GM18861 (cell line): Measurements from ENCODE around the gene DGKG.

ENCODE experiments used
- ATAC-seq: cut with Tn5 transposase; IDR thresholded peaks from one replicate; pipeline ENCODE4 v1.9.1; 2021; ENCODE audit not compliant: unreplicated experiment

DGKG gene

DNA sequence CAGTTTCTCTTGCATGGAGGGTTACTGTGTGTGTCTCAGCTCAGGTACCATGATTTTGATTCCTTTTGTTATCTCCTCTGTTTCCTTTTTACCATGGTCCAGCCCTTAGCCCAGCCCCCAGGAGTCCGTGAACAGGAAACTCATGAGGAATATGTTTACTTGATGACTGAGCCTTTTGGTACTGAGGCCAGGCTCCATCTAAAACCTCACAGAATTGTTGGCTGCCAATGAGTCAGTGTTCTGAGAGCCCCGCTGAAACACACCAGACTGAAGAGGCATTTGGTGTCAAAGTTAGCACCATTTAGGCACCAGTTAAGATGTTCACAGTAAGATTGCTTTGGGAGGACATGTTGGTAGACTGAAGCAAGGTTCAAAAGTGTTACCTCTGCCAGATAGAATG, 80.9 kb downstream of the DGKG start:
- ATAC-seq, result no peak

DNA sequence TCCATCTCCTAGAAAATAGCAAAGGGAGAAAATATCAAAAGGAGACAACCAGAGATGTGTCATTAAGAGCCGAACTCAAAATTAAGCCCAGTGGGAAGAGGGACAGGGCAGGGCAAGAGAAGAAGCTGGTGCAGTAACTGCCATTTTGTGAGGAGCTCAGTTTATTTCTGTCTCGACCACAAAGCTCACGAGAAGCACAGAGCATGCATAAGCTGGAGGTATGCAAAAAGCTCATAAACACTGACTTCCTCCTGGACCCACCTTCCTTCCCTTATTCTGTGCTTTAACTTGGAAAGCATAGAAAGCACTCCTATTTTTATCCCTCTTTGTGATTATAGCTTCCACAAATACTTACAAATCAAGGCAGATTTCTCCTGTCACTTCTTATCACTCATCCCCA, 81.3 kb downstream of the DGKG start:
- no peak for ATAC-seq

DNA sequence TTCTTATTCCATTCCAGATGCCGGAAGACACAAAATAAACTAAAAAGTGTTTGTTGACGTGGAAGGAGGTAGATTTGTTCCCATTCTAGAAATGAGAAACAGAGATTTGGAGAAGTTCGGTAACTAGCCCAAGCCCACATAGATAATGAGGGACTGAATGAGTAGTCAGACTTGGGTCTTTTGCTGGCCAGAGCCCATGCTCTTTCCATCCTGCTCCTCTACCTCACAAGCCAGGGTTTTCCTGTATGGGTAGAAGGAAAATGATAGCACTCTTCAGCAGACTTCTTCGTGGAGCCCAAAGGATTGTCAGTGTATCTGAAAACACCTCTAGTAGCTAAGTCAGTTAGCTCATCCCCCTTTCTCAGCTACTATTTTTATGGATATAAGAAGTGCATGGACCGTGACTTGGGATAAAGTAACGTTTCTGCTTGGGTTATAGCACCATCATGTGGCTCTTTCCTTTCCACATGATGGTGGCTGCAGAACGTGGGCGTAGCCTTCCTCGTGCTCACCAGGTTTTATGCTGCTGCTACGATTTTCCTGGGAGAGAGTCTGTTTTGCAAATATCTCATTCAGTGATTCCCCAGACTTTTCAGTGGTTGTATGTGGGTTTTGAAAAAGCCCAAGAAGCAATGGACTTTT, 84.6 kb downstream of the DGKG start:
- no peak for ATAC-seq

DNA sequence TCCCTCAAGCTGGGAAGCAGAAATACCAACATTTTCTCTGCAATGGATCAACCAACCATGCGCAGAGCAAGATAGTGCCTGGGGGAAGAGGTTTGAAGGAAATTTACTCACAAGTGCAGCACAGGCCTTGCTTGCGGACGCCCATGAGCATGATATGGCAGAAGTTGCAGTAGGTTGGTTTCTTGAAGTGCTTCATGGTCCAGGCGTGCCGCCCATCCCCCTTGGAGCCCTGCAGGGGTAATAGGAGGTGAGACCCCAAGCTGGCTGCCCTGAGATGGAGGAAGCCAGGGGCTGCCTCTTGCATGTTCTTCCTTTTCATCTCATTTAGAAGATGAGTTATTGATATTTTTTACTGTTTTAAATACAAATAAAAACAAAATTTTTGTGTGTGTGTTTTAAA, 86.6 kb downstream of the DGKG start:
- no peak for ATAC-seq

DNA sequence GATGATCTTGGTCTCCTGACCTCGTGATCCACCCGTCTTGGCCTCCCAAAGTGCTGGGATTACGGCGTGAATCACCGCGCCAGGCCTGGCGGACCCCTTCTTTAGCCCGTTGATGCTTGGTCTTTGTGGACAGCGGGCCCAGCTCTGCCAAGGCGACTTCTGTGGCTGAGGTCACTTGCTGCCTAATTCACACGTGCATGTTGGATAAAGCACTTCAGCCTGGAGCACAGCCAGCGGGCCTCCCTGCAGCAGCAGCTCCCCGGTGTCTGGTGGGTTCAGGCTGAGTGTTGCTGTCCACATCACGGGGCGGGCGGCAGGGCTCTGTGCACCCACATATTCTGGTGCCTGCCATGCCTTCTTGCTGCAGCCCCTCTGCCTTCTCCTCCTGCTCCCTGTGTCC, 88.4 kb downstream of the DGKG start:
- no peak for ATAC-seq

DNA sequence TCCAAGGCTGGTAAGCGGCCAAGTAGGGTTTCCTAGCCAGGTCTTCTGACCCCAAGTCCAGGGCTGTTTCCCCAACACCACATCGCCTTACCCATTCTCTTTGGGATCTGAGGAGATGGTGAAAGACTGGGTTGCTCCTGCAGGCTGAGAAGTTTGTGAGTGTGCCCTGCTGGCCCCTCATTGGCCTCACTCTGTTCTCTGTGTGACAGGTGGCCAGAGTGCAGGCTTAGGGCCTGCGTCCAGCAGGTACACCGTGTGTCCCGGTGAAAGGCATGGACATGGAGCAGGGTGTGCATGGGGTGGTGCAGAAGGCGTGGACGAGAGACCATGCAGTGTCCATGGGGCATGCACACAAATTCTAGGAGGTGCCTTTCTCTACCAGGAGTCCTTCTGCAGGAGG, 91.3 kb downstream of the DGKG start:
- ATAC-seq, result no peak

DNA sequence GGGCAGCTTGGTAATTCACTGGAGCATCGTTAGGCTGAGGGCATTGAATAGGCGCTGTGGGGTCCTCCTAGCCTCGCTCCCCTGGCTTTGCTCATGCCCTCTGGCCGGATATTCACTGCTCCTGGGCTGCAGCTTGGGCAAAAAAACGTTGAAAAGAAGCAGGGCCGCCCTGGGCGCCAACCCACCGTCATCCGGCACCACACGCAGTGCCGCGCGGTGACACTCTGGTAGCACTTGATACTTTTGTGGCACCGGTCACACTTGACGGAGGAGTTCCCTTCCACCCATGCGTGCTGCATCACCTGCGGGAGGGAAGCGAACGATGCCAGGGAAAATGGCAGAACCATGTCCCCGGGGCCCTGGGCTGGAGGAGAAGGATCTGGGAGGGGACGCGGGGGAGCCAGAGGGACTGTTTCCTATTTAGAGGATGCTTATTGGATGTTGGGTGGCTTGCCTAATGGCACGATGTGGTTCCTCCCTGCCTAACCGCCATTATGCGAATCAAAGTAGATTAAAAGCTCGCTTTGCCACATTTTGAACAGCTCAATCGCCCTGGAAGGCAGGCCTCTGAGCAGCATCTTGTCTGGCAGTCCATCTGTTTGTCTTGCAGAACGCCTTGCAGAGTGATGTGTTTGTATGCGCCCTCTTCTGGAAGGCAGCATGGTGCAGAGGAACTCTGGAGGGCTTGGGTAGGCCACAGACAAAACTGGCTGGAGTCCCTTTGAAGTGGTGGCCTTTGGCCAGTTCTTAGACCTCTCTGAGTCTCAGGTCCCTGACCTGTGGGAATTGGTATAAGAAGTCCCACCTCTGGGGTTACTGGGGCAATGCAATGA, 93.2 kb downstream of the DGKG start:
- ATAC-seq, result no peak

DNA sequence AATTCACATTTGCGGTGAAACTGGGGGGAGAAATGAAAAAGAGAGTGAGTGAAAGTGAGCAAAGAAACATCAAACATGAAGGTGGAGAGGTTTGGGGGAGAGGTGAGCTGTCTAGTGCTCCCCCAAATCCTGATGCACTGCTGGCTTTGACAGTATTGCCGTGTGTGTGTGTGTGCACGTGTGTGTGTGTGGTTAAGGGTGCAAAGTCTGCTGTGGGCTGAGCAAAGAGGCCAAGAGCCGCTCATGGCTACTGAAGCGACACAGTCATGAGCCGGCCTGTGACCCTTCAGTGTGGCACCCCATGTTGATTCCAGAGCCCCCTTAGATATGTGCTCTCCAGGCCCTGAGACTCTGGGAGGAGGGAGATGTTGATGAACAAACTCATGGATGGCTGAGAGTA, 94.3 kb downstream of the DGKG start:
- ATAC-seq, result no peak

DNA sequence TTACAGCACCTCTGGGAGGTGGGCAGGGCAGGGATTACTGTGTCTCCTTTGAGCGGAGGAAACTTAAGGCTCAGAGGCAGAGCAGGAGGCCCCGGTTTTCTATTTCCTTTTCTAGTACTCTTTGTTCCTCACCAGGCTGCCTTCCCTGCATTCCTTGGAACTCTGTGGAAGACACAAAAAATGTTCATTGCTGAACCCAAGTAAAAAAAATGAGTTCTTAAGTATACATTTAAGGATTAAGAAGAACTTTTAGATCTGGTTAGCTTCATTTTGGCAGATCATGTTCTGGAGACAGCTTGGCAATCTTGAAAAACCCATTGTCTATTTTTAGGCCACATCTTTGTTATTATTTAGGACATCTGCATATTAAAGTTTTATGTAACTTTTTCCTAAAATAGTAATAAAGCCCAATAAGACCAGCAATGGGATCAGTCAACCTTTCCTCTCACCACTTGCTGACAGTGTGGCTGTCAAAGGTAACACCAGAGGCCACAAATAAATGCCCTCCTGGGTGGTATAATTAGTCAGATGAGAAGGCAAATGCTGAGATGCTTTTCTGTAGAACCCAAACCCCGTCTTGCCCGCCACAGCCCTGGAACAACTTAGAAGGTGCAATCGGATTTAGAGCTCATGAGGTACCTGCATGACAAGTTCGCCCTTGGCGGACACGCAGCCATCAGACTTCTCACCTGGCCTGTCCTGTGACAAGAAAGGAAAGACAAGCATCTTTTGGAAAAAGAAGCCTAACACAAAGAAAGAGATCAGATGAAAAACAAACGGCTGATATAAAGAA, 97.2 kb downstream of the DGKG start:
- ATAC-seq, result no peak

DNA sequence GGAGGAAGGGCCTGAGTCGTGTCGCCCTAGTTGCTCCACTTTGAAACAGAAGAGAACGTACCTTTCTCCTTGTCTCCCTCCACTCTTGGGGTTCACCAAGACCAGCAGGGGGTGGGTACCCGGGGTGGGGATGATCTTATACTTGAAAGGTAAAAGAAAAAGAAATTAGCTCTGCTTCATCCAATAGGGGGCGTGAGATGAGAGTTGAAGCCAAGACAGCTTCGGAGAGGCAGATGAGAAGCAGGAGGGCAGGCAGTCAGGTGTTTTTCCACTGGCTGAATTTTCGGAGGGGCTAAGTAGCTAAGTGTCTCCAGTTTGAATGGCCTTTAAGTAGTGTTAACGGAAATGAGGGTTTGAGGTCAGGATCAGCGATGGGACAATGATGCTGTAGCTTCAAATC, 100.4 kb downstream of the DGKG start:
- no peak for ATAC-seq

DNA sequence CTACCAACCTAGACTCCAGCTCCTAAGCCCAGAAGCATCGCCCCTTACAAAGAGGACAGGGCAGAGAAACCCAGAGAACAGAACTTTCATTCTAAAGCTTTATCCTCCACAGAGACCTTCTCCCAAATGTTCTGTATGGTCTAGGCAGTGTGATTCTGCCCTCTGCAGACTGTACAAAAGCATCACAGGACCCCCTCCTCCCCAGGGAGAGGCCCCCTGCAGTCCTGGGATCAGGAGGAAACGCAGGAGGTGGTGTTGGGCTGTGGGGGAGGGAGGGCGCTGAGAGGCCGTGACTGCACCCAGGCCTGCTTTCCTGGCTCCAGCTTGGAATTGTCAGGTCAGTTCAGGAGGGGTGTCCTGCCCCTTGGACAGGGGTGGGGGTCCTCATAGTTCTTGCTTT, 101.3 kb downstream of the DGKG start:
- ATAC-seq, result no peak

DNA sequence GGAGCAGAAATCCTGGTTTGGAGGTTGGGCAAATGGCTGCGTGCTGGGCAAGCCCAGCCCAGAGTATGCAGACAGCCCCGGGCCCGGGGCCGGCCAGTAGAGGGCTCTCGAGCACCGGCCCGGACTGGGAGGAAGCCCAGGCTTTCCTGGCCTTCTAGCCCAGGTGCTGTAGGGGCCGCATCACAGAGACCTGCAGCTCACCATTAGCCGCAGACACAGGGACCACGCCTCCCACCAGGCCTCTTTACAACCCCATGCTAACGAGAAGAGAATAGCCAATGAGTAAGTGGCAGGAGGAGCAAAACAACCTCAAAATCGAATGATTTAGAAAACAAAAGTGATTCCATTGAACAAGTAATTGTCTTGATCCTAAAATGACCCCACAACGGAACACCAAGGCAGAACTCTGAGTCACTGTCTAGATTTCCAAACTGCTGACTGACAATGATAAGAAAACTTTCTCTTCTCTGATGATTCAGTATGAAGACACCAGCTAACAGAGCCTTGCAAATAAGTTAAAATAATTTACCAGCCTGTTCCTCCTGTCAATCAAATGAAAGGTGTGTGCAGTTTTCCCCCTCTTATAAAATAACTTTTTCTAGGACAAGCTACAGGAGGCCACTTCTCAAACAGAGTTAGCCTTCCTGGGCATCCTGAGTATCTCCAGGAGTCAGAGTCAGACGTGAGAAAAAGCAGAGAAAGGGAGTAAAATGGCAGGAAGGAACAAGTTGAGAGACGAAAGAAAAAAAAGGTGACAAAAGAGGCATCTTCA, 102.2 kb downstream of the DGKG start:
- ATAC-seq, result peak; percentile 53

DNA sequence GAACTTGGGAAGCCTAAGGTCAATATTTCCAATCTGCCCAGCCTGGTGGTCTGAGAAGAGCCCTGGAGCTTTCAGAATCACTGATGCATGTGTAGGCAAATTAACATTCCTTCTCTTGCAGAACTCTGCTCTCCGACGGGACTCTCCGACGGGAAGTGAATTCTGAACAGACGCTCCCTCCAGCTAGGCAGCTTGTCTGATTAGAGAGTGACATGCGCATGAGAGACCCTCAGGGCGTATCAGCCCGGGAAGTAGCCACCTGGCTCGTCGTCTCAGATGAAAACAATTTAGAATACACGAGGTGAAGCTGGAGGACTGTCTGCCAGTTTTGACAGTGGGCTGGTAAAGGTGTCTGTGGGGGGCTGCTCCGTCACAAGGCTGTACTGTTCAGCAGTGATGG, 103.1 kb downstream of the DGKG start:
- ATAC-seq, result no peak

DNA sequence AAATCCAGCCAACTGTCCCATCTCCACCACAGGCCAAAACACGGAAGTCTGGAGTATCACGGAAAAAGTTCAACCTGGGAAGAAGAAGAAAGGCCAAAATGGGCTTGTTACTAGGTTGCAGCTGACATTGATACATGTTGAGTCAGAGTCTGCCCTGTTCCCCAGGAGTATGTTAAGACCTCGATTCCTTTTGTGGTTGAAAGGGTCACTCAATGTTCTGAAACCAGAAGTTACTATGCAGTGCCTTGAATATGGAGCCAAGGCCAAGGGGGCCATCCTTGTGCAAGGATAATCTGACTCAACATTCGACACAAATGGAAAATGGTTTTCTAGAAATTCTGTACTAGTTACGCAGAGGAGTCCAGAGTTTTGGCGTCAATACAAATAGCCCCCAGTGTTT, 104.2 kb downstream of the DGKG start:
- ATAC-seq, result no peak

DNA sequence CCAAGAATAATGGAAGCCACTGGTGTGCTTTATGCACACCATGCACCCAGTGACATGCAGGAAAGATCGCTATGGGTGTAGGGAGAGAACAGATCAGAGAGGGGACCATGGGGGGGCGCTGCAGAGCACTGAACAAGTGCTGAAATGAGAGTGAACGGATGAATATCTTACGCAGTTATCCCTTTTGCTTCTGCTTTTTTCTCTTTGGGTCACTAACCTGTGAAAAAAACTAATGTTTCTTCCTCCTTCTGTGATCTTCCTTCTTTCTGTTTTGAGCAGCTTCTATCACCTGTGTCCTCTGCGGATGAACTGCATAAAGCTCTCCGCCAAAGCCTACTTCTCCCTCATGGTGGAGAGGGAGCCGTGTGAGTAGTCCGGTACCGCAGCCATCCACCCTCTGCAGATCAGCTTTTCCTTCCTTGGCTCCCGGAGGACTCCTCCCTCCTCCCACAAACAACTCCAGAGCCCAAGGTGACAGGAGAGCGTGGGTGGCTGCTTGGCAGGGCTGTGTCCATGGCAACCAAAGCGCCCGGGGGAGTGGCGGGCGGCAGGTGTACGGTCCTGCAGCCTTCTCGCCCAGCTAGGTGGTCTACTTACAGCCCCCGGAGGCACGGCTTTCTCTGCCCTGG, 106.2 kb downstream of the DGKG start:
- ATAC-seq, result no peak

DNA sequence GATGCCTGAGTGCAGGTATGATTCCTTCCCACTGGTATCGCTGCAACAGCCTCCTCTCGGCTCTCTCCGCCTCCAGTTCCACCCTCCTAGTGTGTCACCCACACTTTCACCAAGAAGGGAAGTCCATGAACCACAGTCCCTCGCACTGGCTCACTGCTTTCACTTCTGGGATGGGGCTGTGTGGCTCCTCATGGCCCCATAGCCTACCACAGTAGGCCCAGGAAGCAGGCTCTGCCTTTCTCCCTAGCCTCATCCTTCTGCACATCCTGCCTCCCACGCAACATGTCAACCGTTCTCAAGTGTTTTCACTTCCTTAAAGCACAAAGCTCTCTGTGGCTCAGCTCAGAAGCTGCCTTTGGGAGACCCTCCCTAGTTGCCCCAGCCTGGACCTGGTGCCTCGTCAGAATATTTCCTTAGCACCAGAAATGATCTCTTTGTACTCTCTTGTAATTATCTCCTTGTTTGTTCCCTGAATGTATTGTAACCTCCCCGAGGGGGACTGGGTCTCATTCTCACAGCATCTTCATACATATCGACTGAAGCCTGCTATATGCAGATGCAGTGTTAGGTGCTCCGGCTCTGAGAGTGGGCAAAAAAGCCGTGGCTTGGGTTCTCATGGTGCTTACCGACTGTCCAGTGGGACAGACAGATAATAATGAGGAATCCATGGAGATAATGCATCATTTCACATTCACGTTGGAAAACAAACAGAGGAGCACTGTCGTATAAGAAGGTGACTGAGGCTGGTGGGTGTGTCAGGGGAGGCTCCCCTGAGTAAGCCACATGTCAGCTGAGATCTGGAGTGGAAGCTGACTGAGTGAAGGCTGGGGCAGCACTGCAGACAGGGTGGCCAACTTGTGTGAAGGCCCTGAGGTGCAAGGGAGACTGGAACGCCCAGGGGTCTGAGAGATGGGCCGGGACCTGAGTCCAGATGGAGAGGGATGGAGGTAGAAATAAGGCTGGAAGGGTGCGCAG, 107.1 kb downstream of the DGKG start:
- peak; percentile 64 for ATAC-seq

DNA sequence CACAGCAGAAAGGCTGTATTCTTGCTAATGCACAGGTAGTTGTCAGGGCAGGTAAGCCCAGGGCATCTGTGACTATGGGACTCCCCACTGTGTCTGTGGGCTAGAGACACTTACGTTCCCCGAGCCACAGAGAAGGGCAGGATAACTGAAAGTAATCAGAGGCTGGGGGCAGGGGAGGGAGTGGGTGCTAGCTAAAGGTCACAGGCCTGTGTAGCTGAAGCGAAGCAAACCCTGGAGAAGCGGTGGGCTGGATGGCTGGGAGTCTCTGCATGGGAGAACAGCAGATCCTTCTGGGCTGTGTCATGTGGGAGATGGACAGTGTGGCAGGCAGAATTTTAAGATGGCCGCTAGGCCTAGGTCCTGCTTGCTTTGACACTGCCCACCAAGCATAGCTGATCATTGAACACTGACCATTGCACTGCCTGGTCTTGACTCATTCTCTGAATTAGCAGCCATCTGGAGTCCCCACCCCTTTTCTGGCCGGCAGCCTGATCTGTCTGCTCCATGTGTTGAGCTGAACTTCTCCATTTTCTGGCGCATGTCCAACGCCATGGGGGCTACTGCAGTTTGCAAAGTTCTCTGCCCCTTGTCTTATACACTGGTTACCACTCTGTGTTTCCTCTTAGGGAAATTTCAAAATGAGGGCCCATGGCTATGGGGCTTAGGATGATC, 110.0 kb downstream of the DGKG start:
- no peak for ATAC-seq

DNA sequence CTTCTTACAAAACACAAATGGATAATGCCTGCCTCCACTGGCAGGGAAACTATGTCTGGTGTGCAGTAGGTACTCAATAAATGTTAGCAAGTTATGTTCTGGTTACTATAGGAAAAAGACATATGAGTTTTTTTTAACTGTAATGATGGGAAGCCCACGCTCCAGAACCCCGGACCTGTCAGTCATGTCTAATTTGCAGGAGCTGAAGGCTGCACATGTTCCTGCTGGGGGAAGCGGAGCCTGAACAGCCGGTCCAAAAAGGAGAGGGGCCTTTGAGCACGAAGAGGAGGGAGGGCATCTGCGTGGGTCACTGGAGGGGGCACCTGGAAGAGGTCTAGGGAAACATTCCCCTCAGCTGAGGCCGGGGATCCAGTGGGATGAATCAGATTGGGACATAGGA, 113.2 kb downstream of the DGKG start:
- ATAC-seq, result no peak
